SK-N-SH treated with all-trans-retinoic acid at 6 μM for 48 hours (cell line): ENCODE data around the gene PRKG2.

Experiments
- ATAC-seq: fragments of 200-7000 bp; cut with Tn5 transposase; 3 replicates; pipeline ENCODE4 v1.9.1; 2020; ENCODE audit warnings: mild to moderate bottlenecking, moderate library complexity
- BACH2 ChIP-seq: fragments of 250-450 bp; sonication (Bioruptor Pico); IDR thresholded peaks from 2 replicates; pipeline ENCODE4 v1.9.0; 2021; ENCODE audit warnings: mild to moderate bottlenecking, borderline replicate concordance
- CSDC2 ChIP-seq: fragments of 250-450 bp; sonication (Bioruptor Pico); IDR thresholded peaks from 2 replicates; pipeline ENCODE4 v1.5.0; 2020; ENCODE audit warnings: mild to moderate bottlenecking, moderate library complexity
- ESRRG ChIP-seq: fragments of 250-450 bp; sonication (Bioruptor Pico); IDR thresholded peaks from 2 replicates; pipeline ENCODE4 v1.6.1; 2021; ENCODE audit warnings: mild to moderate bottlenecking
- GLIS3 ChIP-seq: fragments of 250-450 bp; sonication (Bioruptor Pico); IDR thresholded peaks from 2 replicates; pipeline ENCODE4 v1.5.0; 2020; ENCODE audit warnings: mild to moderate bottlenecking, moderate library complexity
- OSR1 ChIP-seq: fragments of 250-450 bp; sonication (Bioruptor Pico); IDR thresholded peaks from 2 replicates; pipeline ENCODE4 v1.8.0; 2022; ENCODE audit warnings: moderate library complexity, mild to moderate bottlenecking, inconsistent platforms
- PPARA ChIP-seq: fragments of 250-450 bp; sonication (Bioruptor Pico); IDR thresholded peaks from 2 replicates; pipeline ENCODE4 v1.5.0; 2020; ENCODE audit warnings: mild to moderate bottlenecking, borderline replicate concordance
- RARB ChIP-seq: fragments of 250-450 bp; sonication (Bioruptor Pico); IDR thresholded peaks from 2 replicates; pipeline ENCODE4 v1.8.0; 2021; ENCODE audit warnings: mild to moderate bottlenecking, moderate library complexity
- SNAI2 ChIP-seq: fragments of 250-450 bp; sonication (Bioruptor Pico); IDR thresholded peaks from 2 replicates; pipeline ENCODE4 v1.5.0; 2020; ENCODE audit warnings: mild to moderate bottlenecking, moderate library complexity
- TCF4 ChIP-seq: fragments of 250-450 bp; sonication (Bioruptor Pico); IDR thresholded peaks from 2 replicates; pipeline ENCODE4 v1.8.0; 2021; ENCODE audit warnings: mild to moderate bottlenecking, moderate library complexity, borderline replicate concordance
- TOX ChIP-seq: fragments of 250-450 bp; sonication (Bioruptor Pico); IDR thresholded peaks from 2 replicates; pipeline ENCODE4 v1.8.0; 2021; ENCODE audit warnings: mild to moderate bottlenecking, moderate library complexity, borderline replicate concordance
- ZC3H10 ChIP-seq: fragments of 250-450 bp; sonication (Bioruptor Pico); IDR thresholded peaks from 2 replicates; pipeline ENCODE4 v1.5.1; 2021; ENCODE audit warnings: mild to moderate bottlenecking, moderate library complexity
- ZFP3 ChIP-seq: fragments of 250-450 bp; sonication (Bioruptor Pico); IDR thresholded peaks from 2 replicates; pipeline ENCODE4 v1.5.0; 2020; ENCODE audit warnings: mild to moderate bottlenecking, moderate library complexity
- ZNF70 ChIP-seq: fragments of 450-650 bp; formaldehyde crosslinking; IDR thresholded peaks from 2 replicates; pipeline ENCODE4 v1.5.0; 2020; ENCODE audit warnings: mild to moderate bottlenecking, moderate library complexity
- ZNF8 ChIP-seq: fragments of 450-650 bp; formaldehyde crosslinking; IDR thresholded peaks from 2 replicates; pipeline ENCODE4 v1.5.0; 2020; ENCODE audit warnings: mild to moderate bottlenecking, moderate library complexity
- TF ChIP-seq, protein P1 (sequence below): fragments of 250-450 bp; sonication (Bioruptor Pico); IDR thresholded peaks from 2 replicates; pipeline ENCODE4 v1.5.1; 2020; ENCODE audit warnings: low read depth, mild to moderate bottlenecking, moderate library complexity
- TF ChIP-seq, protein P2 (sequence below): fragments of 250-450 bp; sonication (Bioruptor Pico); IDR thresholded peaks from 2 replicates; pipeline ENCODE4 v1.8.0; 2021; ENCODE audit warnings: low read depth, mild to moderate bottlenecking, moderate library complexity, borderline replicate concordance
- TF ChIP-seq, protein P3 (sequence below): fragments of 250-450 bp; sonication (Bioruptor Pico); IDR thresholded peaks from 2 replicates; pipeline ENCODE4 v1.5.0; 2020; ENCODE audit warnings: mild to moderate bottlenecking, moderate library complexity

The PRKG2 gene

DNA sequence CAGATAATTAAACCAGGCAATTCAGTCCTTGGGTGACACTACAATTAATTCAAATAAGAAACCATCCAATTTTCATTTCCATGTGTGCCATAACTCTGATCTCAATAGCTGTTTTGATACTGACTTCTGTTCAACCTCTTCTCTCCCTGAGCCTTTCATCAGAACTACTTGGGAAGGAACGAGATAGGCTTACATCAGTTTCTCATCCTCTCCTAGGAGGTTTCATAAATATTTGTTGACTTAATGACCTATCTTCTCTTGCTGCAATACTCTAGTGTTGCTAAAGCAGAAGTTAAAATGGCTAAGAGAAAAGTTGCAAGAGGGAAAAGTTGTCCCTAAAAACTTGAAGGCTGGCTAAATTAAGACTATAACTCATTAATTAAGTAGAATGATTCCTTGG lies 41.8 kb downstream of the PRKG2 start:
- ATAC-seq = no peak
- TF ChIP-seq, protein P1, sequence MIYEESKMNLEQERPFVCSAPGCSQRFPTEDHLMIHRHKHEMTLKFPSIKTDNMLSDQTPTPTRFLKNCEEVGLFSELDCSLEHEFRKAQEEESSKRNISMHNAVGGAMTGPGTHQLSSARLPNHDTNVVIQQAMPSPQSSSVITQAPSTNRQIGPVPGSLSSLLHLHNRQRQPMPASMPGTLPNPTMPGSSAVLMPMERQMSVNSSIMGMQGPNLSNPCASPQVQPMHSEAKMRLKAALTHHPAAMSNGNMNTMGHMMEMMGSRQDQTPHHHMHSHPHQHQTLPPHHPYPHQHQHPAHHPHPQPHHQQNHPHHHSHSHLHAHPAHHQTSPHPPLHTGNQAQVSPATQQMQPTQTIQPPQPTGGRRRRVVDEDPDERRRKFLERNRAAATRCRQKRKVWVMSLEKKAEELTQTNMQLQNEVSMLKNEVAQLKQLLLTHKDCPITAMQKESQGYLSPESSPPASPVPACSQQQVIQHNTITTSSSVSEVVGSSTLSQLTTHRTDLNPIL (CRISPR knock-in tag) = no peak
- TF ChIP-seq SNAI2 (CRISPR knock-in tag) = no peak
- TF ChIP-seq, protein P2, sequence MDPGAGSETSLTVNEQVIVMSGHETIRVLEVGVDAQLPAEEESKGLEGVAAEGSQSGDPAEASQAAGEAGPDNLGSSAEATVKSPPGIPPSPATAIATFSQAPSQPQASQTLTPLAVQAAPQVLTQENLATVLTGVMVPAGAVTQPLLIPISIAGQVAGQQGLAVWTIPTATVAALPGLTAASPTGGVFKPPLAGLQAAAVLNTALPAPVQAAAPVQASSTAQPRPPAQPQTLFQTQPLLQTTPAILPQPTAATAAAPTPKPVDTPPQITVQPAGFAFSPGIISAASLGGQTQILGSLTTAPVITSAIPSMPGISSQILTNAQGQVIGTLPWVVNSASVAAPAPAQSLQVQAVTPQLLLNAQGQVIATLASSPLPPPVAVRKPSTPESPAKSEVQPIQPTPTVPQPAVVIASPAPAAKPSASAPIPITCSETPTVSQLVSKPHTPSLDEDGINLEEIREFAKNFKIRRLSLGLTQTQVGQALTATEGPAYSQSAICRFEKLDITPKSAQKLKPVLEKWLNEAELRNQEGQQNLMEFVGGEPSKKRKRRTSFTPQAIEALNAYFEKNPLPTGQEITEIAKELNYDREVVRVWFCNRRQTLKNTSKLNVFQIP = no peak
- no peak for TF ChIP-seq BACH2 (CRISPR knock-in tag)
- no peak for TF ChIP-seq RARB (CRISPR knock-in tag)
- no peak for TF ChIP-seq OSR1
- no peak for TF ChIP-seq ZFP3 (CRISPR knock-in tag)
- no peak for TF ChIP-seq TCF4
- TF ChIP-seq ZNF8 (CRISPR knock-in tag) = no peak
- TF ChIP-seq PPARA (CRISPR knock-in tag) = no peak
- TF ChIP-seq CSDC2 (CRISPR knock-in tag) = no peak

DNA sequence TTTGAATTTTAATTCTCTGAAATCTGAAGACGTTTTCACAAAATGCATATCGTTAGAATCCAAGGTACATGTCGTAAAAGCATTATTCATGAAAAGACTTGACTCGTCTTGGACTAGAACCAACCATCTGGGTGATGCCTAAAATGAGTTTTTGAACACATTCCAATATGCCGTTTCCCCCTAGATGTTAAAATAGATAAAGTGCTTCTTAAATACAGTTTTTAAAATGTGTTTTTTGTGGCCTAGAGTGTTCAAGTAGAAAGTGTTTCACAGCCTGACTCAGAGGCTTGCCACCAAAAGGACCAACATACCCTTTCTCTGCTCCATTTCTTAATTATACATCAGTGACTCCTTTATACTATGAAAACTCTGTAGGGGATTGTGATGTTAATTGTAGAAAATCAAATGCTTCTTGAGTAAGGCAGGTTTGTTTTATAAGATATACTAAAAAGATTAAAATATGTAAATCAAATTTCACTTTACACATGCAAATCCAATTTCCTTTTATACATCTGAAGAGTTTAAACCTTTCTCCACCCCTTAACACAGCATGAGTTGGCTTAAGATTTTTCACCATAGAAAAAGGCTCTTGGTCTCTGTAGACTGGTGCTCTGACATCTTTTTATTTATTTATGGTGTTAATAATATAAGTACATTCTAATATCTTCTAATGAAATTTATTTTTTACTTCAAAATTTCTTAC lies 48.4 kb downstream of the PRKG2 start:
- TF ChIP-seq ZNF8 (CRISPR knock-in tag) (no peak), ESRRG (CRISPR knock-in tag) (no peak), ZFP3 (CRISPR knock-in tag) (no peak), OSR1 (no peak), SNAI2 (CRISPR knock-in tag) (no peak), GLIS3 (CRISPR knock-in tag) (no peak), RARB (CRISPR knock-in tag) (no peak), ZNF70 (CRISPR knock-in tag) (no peak), TOX (CRISPR knock-in tag) (no peak)
- TF ChIP-seq, protein P3, sequence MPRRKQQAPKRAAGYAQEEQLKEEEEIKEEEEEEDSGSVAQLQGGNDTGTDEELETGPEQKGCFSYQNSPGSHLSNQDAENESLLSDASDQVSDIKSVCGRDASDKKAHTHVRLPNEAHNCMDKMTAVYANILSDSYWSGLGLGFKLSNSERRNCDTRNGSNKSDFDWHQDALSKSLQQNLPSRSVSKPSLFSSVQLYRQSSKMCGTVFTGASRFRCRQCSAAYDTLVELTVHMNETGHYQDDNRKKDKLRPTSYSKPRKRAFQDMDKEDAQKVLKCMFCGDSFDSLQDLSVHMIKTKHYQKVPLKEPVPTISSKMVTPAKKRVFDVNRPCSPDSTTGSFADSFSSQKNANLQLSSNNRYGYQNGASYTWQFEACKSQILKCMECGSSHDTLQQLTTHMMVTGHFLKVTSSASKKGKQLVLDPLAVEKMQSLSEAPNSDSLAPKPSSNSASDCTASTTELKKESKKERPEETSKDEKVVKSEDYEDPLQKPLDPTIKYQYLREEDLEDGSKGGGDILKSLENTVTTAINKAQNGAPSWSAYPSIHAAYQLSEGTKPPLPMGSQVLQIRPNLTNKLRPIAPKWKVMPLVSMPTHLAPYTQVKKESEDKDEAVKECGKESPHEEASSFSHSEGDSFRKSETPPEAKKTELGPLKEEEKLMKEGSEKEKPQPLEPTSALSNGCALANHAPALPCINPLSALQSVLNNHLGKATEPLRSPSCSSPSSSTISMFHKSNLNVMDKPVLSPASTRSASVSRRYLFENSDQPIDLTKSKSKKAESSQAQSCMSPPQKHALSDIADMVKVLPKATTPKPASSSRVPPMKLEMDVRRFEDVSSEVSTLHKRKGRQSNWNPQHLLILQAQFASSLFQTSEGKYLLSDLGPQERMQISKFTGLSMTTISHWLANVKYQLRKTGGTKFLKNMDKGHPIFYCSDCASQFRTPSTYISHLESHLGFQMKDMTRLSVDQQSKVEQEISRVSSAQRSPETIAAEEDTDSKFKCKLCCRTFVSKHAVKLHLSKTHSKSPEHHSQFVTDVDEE (CRISPR knock-in tag) = no peak
- TF ChIP-seq, protein P1 (CRISPR knock-in tag) = no peak
- no peak for ATAC-seq

DNA sequence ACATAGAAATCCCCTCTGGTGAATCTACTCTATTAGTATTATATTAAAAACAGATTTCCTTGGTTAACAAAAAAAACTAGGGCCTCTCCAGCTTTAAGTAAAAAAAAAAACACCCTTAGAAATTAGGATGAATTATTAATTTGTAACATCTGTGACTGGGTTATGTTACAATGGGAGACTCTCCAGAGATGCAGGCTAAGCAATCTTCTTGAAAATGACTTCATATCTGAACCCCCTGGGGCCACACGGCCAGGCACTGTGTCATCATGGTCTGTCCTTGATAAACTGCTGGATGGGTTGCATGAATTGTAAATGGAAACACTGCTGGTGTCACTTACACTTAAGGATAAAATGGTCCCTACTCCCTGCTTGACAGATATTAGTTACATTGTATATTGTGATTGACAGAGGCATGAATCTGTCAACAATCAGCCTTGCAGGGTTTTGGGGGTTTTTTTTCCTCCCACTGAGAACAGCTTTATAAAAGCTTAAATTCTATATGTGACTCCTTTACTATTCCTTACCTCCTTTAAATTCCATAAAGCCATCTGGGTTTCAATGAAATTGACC lies 49.1 kb downstream of the PRKG2 start:
- TF ChIP-seq TOX (CRISPR knock-in tag) (no peak), ZNF8 (CRISPR knock-in tag) (no peak), ZC3H10 (CRISPR knock-in tag) (no peak)
- TF ChIP-seq, protein P2 = no peak
- TF ChIP-seq, protein P1 (CRISPR knock-in tag) = no peak
- no peak for ATAC-seq
